Measurements from ENCODE around the gene BMPR2.

BMPR2 gene

GRCh38 chr2:202337151-202337550 lies 39.0 kb upstream of the BMPR2 start:
- Histone ChIP-seq H3K9me2 (replicated peaks; ENCODE audit: low read depth, low read length) (no peaks in the 10 kb centered on the region), H3K4me1 (ENCODE audit: insufficient read depth, low read length, poor library complexity, severe bottlenecking) (peaks cover 7% of the 10 kb centered on the region), H3K4me2 (ENCODE audit: low read depth, low read length, poor library complexity, severe bottlenecking) (no peak overlapping the region), H3K9ac (ENCODE audit: low read depth, low read length, poor library complexity, severe bottlenecking) (no peak overlapping the region), H3K79me2 (ENCODE audit: insufficient read depth, low read length) (no peaks in the 10 kb centered on the region), H3K36me3 (ENCODE audit: insufficient read depth, low read length) (no peaks in the 10 kb centered on the region), H4K20me1 (ENCODE audit: insufficient read depth, low read length, poor library complexity, severe bottlenecking) (no peaks in the 10 kb centered on the region), H3F3A (ENCODE audit: low read depth) (no peaks in the 10 kb centered on the region), H3K4me3 (ENCODE audit: low read length, poor library complexity, severe bottlenecking) (no peak overlapping the region), H3K27me3 (ENCODE audit: insufficient read depth, low read length, poor library complexity, severe bottlenecking) (no peaks in the 10 kb centered on the region), H3K9me3 (ENCODE audit: insufficient read depth, low read depth, low read length) (no peaks in the 10 kb centered on the region), H2AFZ (ENCODE audit: low read length) (no peak overlapping the region)
- no peak for TF ChIP-seq CTCF (conservative IDR thresholded peaks at IDR 0.05; ENCODE audit: low read length)
- TF ChIP-seq EZH2phosphoT487 (IDR thresholded peaks at IDR 0.05; ENCODE audit: borderline replicate concordance): no peak

GRCh38 chr2:202337706-202338346 lies 38.3 kb upstream of the BMPR2 start:
- TF ChIP-seq CTCF (conservative IDR thresholded peaks at IDR 0.05; ENCODE audit: low read length): no peak
- TF ChIP-seq EZH2phosphoT487 (IDR thresholded peaks at IDR 0.05; ENCODE audit: borderline replicate concordance): no peak

GRCh38 chr2:202339071-202339870 lies 36.9 kb upstream of the BMPR2 start:
- H3K36me3 ChIP-seq (ENCODE audit: insufficient read depth, low read length): no peaks in the 10 kb centered on the region

More at GRCh38 chr2:202337706-202338346, 38.3 kb upstream of the BMPR2 start:
- Histone ChIP-seq H3K79me2 (ENCODE audit: insufficient read depth, low read length) (no peaks in the 10 kb centered on the region), H3K9me2 (replicated peaks; ENCODE audit: low read depth, low read length) (no peaks in the 10 kb centered on the region), H3K4me1 (ENCODE audit: insufficient read depth, low read length, poor library complexity, severe bottlenecking) (peaks cover 7% of the 10 kb centered on the region), H3F3A (ENCODE audit: low read depth) (no peaks in the 10 kb centered on the region), H3K9ac (ENCODE audit: low read depth, low read length, poor library complexity, severe bottlenecking) (no peak overlapping the region), H4K20me1 (ENCODE audit: insufficient read depth, low read length, poor library complexity, severe bottlenecking) (no peaks in the 10 kb centered on the region), H3K4me2 (ENCODE audit: low read depth, low read length, poor library complexity, severe bottlenecking) (no peak overlapping the region), H3K4me3 (ENCODE audit: low read length, poor library complexity, severe bottlenecking) (no peak overlapping the region), H3K9me3 (ENCODE audit: insufficient read depth, low read depth, low read length) (no peaks in the 10 kb centered on the region), H2AFZ (ENCODE audit: low read length) (no peak overlapping the region), H3K36me3 (ENCODE audit: insufficient read depth, low read length) (no peaks in the 10 kb centered on the region), H3K27me3 (ENCODE audit: insufficient read depth, low read length, poor library complexity, severe bottlenecking) (no peaks in the 10 kb centered on the region)

More at GRCh38 chr2:202339071-202339870, 36.9 kb upstream of the BMPR2 start:
- H3K79me2 ChIP-seq (ENCODE audit: insufficient read depth, low read length): no peaks in the 10 kb centered on the region
- no peaks in the 10 kb centered on the region for H3F3A ChIP-seq (ENCODE audit: low read depth)
- no peak overlapping the region for H2AFZ ChIP-seq (ENCODE audit: low read length)
- no peaks in the 10 kb centered on the region for H3K9me3 ChIP-seq (ENCODE audit: insufficient read depth, low read depth, low read length)
- no peaks in the 10 kb centered on the region for H4K20me1 ChIP-seq (ENCODE audit: insufficient read depth, low read length, poor library complexity, severe bottlenecking)
- H3K4me1 ChIP-seq (ENCODE audit: insufficient read depth, low read length, poor library complexity, severe bottlenecking): peaks cover 7% of the 10 kb centered on the region
- no peak overlapping the region for H3K4me2 ChIP-seq (ENCODE audit: low read depth, low read length, poor library complexity, severe bottlenecking)
- no peak overlapping the region for H3K9ac ChIP-seq (ENCODE audit: low read depth, low read length, poor library complexity, severe bottlenecking)
- H3K27me3 ChIP-seq (ENCODE audit: insufficient read depth, low read length, poor library complexity, severe bottlenecking): no peaks in the 10 kb centered on the region
- H3K4me3 ChIP-seq (ENCODE audit: low read length, poor library complexity, severe bottlenecking): no peak overlapping the region
- no peaks in the 10 kb centered on the region for H3K9me2 ChIP-seq (replicated peaks; ENCODE audit: low read depth, low read length)
- TF ChIP-seq EZH2phosphoT487 (IDR thresholded peaks at IDR 0.05; ENCODE audit: borderline replicate concordance) (no peak), CTCF (conservative IDR thresholded peaks at IDR 0.05; ENCODE audit: low read length) (no peak)

Measured in Loucy (cell line).